ENCODE data around the gene NPIPB2.
"Not testable (repeated sequence)": the region's sequence is repeated elsewhere in the genome, so short reads cannot be mapped to it uniquely, and the experiment has no call there.

The NPIPB2 gene

DNA sequence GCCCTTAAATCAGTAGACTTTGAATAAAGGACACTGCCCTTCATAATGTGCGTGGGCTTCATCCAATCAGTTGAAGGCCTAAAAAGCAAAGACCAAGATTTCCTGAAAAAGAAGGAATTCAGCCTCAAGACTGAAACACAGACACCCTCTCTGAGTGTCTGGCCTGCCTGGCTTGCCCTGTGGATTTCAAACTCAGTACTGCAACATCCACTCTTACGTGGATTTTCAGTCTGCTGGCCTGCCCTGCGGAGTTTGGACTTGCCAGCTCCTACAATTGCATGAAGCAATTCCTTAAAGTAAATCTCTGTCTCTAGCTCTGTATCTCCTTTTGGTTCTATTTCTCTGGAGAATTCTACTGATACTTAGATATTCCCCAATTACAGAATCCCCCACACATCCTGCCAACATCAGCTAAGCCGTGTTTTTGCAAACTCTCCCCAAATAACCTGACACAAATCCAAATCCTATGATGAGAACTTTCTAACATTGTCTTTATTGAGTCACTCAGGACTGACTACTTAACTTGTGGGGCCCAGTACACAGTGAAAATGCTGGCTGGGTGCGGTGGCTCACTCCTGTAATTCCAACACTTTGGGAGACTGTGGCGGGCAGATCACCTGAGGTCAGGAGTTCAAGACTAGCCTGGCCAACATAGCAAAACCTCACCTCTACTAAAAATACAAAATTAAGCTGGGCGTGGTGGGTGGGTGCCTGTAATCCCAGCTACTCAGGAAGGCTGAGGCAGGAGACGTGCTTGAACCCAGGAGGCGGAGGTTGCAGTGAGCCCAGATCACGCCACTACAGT lies 15.9 kb upstream of the NPIPB2 start:
- DNase-seq: no peak

DNA sequence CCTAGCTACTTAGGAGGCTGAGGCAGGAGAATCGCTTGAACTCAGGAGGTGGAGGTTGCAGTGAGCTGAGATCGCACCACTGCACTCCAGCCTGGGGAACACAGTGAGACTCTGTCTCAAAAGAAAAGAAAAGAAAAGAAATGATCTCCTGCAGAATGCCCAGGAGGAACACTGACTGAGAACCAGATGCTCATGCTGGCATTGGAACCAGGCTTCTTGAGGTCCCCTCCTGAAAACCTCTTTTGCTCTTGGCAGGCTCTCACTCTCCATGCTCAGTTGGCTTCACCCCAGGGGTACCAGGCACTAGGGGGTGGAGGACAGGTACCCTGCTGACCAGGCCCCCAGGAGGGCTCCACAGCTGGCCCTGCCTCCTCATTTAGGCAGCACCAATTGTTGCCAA lies 14.7 kb upstream of the NPIPB2 start:
- no peak for DNase-seq

DNA sequence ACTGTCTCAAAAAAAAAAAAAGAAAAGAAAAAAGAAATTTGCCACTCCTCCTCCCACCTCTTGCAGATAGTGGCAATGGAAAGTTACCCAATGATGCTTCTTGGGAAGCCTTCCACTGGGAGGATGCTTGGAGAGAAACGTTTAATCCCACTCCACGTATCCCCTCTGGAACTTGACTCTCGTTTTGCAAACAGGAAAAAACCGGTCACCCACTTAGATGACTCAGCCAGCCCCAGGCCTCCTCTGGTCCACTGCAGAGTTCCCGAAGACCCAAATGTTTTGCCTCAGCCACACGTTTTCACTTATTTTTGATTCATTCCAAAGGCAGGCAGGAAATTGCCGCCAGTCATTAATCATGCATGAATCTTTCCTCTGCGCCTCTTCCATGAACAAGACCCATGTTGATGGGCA lies 13.9 kb upstream of the NPIPB2 start:
- peak; percentile 90 for DNase-seq

DNA sequence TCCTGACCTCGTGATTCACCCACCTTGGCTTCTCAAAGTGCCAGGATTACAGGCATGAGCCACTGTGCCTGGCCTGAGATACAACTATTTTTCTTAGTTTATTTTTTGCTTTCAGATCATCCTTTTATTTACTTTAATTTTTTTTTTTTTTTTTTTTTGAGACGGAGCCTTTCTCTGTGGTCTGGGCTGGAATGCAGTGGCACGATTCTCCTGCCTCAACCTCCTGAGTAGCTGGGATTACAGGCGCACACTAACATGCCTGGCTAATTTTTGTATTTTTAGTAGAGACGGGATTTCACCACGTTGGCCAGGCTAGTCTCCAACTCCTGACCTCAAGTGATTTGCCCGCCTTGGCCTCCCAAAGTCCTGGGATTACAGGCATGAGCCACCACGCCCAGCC lies 11.7 kb upstream of the NPIPB2 start:
- not testable (repeated sequence) for DNase-seq

DNA sequence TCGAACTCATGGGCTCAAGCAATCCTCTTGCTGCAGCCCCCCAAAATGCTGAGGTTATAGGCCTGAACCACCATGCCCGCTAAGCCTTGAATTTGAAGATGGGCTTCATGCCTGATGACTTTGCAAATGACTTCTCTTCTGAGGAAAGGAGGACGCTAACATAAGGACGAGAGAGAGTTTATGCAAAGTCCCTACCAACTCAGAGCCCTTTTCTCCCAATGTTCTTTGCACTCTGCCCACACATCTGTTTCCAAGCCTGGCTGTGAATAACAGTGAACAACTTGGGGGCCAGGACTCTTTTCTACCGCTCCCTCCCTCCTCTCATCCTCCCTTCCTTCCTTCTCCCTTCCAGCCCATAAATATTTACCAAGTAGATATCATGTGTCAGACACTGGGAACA lies 8.5 kb upstream of the NPIPB2 start:
- DNase-seq: no peak

DNA sequence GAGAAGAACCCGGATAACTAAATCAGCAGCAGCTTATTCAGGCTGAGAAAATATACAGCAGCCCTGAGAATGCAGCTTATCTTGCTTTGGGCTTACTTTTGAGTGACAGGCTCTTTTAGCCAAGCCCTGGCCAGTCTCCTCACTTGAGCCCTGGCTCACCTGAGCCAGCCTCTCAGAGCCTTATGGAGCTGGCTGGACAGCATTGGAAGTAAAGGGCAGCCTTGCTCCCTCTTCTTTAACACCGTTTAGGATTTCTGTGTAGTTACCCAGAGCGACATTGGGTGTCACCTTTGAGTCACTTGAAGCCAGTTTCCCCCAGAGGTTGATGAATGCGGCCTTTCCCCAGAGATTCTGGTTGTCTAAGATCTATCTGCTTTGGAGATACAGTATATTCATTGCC lies 7.7 kb upstream of the NPIPB2 start:
- peak; percentile 75 for DNase-seq

DNA sequence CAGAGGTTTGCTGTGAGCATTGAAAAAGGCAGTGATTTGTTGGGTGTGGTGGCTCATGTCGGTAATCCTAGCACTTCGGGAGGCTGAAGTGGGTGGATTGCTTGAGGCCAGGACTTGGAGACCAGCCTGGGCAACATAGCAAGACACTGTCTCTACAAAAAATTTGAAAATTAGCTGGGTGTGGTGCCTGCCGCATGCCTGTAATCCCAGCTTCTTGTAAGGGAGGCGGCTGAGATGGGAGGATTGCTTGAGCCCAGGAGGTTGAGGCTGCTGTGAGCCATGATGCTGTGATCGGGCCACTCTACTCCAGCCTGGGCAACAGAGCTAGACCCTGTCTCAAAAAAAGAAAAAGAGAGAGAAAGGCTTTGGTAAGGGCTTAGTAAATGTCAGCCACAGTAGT lies 7.0 kb upstream of the NPIPB2 start:
- DNase-seq: no peak

DNA sequence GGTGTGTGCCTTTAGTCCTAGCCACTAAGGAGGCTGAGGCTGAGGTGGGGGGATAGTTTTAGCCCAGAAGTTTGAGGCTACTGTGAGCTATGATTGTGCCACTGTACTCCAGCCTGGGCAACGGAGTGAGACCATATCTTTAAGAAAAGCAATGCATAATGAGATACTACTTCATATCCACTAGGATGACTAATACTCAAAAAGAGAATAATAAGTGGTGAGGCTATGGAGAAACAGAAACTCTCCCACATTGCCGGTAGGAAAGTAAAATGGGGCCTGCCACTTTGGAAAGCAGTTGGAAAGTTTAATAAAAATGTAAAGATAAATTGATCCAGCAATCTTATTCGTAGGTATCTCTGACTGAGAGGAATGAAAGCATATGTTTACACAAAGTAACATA lies 4.6 kb upstream of the NPIPB2 start:
- DNase-seq: no peak

DNA sequence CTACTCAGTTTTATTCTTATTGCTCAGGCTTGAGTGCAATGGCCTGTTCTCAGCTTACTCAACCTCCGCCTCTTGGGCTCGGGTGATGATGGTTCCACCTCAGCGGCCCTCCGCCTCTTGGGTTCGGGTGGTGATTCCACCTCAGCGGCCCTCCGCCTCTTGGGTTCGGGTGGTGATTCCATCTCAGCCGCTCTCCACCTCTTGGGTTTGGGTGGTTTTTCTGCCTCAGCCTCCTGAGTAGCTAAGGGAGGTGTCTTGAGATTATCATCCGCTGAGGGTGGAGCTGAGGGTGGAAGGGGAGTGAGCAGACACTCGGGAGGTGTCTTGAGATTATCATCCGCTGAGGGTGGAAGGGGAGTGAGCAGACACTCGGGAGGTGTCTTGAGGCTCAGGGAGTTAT lies 14.5 kb downstream of the NPIPB2 start:
- not testable (repeated sequence) for DNase-seq

DNA sequence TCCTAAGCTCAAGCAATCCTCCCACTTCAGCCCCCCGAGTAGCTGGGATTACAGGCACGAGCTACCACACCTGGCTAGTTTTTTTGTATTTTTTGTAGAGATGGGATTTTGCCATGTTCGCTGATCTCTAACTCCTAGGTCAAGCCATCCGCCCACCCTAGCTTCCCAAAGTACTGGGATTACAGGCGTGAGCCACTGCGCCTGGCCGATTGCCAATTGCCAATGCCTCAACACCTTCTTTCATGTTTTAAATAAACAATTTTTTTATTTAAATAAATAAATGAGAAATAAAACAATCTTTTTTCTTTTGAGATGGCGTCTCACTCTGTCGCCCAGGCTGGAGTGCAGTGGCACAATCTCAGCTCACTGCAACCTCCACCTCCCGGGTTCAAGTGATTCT lies 17.8 kb downstream of the NPIPB2 start:
- DNase-seq: not testable (repeated sequence)

DNA sequence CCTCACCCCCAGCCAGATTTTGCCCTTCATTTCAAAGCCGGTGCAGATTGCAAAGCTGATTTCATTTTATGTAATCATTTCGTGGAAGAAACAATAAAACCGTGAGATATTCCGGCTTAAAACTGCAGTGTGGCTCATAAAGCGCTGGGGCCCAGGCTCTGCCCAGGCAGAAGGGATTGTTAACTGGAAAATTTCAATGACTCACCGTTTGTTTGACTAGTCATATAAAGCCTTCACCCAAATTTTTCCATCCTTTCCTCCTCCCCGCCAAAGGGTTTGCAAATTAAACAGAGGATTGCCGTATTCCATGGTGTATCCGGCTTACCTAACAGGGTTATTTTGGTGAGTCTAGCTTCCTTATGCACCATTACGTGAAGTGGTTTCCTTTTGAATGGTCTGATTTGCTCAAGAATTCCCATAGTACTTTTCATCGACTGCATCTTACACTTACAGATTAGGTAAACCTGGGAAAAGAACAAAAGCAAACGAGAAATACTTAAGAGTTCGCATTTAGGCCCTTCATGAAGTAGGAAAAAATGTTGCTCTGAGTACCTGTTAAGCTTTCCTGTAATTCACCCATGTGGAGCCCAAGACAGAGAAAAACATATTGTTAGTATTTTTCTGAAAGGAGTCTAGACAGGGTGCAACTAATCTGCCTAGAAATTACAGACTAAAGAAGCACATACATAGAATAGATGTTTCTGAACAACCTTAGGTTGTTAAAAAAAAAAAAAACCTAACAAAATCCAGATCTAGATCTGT lies 25.1 kb downstream of the NPIPB2 start:
- DNase-seq: peak; percentile 53

DNA sequence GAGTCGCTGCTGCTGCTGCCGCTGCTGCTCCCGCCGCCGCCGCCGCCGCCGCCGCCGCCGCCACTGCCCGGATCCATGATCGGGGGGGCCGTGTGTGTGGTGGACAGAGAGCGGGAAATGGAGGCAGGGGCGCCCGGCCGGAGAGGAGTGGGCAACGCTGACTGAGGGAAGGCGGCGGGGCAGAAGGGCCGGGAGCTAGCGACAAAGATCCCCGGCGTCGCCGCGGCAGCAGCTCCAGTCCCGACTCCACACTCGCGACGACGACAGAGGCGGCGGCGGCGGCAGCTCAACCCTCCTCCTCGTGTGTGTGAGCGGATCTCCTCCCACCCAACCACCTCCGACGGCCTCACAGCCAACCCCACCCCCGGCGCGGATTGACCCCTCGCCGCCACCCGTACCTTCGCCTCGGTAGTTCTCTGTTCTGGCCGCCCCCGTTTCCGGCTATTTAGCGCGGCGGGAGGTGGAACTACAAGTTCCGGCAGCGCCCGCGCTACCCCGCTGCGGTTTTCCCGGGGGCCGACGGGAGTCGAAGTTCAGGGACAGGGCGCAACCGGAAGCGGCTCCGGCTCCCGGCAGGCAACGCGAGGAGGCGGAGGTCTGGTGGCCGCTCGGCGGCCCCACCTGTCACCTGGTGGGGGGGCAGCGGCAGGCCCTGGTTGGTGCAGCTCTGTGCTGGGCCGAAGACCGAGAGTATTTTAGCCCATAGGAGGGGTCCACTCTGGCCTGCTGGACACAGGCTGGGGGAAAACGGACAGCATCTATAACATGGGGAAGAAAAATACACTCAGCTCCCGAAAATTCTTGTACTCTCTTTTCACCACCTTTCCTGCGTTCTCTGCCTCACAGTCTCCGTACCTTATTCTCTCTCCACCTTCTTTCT lies 26.0 kb downstream of the NPIPB2 start, which contains the start of gene GSPT1:
GSPT1 (minus strand) TSS at position 313 of the 880 bp plus-strand sequence; CDS start at position 77, 236 bp downstream.
- peak; percentile 99 for DNase-seq

DNA sequence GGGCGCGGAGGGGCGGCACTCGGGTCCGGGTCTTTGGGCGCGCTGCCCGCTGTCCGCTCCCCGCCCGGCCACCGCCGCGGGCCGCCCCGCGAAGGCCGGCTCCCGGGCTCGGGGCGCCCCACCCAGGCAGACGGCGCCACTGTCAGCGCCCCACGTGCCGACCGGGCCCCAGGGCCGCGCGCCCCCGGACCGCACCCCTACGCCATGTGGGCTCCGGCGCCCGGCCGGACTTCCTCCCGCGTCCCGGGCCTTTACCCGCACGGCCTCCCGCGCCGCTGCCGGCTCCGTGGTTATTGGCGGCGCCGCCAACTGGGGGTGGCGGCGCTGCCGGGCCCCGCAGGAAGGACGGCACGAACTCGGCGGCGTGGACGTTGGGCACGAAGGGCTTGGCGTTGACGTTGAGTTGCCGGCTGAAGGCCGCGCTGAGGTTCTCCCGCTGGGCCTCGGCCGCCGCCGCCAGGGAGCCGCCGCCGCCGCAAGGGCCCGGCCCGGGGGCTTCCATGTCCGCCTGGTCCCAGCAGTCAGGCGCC lies 26.7 kb downstream of the NPIPB2 start:
- DNase-seq: peak; percentile 53

DNA sequence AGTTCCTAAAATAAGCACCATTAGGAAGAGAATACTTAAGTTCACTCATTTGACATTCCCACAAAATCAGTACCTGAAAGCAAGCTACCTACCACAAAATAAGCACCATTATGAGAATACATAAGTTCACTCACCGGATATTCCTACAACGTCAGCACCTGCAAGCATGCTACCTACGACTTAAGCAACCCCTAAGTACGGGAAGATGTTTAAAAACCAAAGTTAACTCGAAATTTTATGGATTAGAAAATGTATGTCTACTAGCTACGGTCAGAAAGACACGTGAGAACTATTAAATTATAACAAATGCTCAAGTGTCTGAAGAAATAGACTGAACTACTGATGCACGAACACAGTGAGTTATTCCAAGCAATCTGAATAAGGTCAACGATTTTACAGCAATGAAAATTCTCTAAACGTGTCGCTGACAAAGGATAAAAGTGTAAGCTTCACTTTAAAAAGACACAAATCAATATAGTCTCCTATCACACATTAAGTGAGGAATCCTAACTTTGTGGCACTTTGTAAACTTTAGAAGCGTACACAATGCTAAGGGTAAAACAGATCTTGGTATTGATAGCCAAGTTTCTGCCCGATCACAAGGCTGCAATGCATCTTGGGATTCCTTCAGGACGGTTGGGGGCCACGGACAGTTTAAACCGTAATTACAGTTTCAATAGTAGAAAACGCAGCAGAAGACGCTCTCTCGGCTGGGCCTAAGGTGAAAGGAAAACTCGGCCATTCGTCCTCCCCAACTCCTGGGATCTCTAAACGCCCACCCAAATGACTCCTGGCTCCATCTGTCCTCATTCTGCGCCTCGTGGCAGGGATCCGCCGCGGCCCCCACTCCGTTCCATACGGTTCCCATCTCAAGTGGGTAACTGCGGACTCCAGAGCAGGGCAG lies 27.4 kb downstream of the NPIPB2 start:
- peak; percentile 57 for DNase-seq

DNA sequence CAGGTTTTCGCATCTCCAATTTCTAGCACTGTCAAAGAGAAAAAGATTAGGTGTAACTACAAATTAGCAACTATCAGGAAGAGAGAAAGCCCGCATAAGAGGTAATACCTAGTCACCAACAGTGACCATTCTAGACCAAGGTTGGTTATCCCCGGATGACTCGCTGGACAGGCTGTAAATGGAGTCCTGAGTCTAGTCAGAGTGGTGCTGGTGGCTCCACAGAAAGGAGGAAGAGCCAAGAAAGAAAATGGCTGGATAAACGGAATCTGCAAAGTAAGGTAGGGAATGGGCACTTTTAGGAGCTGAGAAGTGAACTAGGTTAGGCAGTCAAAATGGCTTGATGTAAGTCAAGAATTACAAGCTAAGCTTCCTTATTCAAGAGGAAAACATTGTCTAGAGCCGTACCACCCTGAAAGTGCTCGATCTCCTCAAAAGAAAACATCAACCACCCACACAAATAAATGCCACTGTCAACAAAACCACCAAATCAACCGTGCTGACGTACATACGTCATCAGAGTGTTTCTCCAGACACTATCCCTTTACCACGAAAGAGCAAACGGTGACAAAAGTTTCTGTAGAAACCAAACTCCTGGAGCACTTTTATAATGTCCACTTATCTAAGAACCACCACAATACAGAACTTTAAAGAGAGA lies 28.3 kb downstream of the NPIPB2 start:
- peak; percentile 71 for DNase-seq

DNA sequence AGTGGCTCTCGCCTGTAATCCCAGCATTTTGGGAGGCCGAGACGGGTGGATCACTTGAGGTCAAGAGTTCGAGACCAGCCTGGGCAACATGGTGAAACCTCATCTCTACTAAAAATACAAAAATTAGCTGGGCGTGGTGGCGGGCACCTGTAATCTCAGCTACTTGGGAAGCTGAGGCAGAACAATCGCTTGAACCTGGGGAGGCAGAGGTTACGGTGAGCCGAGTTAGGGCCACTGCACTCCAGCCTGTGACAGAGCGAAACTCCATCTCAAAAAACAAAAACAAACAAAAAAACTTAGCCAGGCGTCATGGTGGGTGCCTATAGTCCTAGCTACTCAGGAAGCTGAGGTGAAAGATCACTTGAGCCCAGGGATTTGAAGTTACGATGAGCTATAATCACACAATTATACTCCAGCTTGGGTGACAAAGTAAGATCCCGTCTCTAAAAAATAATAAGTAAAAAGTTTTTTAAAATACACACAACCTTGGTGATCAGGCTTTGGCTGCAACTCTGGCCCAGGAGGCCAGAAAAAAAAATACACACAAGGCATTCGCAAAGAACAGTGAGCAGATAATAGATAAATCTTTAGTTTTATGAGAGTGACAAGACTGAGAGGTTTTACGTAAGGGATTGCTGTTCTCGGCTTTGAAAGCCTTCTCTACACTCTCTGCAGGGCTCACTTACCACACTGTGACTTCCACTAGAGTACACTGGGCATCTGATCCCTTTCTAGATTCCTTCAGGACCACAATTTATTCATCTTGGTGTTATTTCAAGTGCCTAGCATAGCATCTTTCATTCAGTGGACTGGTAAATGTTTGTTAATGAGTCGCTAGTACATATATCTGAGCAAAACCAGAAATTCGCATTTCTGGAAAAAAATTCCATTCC lies 31.9 kb downstream of the NPIPB2 start:
- DNase-seq: no peak

DNA sequence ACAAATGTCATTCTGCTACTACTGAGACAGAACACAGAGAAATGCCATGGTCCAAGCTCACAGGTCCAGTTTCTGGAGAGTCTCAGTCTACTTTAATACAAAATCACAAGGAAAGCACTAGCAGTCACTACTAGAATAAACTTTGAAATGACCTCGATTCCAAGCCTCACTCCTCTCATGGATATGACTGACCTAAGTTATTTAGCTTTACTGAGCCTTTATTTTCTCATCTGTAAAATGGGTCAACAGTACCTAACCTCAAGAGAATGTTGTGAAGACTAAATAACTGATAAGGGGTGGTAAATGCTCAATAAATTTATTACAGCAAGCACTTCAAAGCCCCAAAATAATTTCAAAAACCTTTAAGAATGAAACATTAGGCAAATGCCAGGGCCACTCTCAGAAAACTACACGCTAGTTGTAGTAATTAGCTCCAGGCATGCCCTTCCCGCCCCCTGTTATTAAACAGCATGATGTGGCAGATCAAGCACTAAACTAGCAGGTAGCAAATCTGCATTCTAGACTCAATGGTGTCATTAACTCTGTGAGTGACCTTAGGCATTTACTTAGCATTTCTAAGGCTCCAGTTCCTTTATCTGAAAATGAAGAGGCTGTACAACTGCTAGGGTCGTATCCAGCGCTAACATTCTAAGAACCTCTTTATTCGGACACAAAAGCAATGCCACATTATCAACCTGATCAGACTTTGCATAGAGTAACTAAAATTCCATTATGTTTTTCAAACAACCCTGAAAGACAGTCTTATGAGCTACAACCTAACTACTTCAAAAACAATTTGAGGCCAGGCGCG lies 34.5 kb downstream of the NPIPB2 start:
- DNase-seq: peak; percentile 58

DNA sequence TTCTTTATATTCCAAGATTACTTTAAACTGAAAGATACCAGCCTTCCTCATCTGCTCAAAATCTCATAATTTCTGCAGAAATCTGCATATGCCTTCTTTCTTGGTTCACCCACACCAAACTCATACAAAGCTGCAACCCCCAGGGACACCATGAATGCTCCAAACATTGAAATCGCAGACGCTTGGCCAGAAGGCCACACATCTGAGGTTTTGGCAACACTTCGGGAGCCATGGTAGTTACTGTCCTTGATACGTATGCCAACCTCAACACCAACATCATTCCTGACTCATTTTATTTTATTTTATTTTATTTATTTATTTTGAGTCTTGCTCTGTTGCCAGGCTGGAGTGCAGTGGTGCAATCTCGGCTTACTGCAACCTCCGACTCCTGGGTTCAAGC lies 37.9 kb downstream of the NPIPB2 start:
- DNase-seq: no peak

DNA sequence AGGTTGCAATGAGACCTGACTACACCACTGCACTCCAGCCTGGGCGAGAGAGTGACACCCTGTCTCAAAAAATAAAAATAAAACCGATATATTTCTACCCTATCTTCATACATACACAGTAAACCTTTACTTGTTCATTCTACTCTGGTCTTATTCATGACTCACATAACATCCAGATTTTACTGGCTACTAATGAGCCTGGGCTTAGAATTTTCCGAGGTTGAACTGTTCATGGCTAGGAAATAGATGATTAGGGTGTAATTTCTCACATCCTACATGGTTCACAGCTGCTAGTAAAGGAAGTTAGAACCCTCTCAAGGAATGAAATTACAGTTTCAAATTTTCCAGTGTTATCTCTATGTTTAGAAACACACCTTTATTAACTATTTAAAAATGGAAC lies 40.8 kb downstream of the NPIPB2 start:
- no peak for DNase-seq
